ENCODE data around the gene EIF4G1. TPM values are rescaled to one million over a fixed set of nuclear protein-coding genes. Genes with fewer than 3 reads are reported as not detected.
A peak's percentile ranks its signal among the peaks of the same experiment; 100 is the strongest.

The EIF4G1 gene
- total and polyA plus RNA-seq, 2 experiments from 2014 or later = 204 to 254 TPM

DNA sequence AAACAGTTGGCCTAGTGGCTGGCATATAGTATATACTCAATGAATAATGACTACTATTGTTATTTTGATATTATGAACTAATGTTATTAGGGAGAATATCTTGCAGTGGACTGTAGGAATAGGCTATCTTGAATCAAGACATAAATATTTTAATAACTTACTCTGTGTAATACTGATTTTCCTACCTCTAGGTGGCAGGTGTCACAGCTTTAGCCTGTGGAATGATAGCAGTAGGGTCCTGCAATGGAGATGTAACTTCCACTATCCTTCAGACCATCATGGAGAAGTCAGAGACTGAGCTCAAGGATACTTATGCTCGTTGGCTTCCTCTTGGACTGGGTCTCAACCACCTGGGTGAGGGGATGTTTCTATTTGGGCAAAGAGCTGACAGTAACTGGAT lies 8.8 kb upstream of the EIF4G1 start:
- no peaks in the 10 kb centered on the region for H3K9me3 ChIP-seq (ENCODE audit: low read depth)
- no peaks in the 10 kb centered on the region for H3K9me2 ChIP-seq (replicated peaks; ENCODE audit: insufficient read depth)
- peaks cover 4% of the 10 kb centered on the region for H3K4me1 ChIP-seq (ENCODE audit: insufficient read depth)
- no peak overlapping the region for H3K27ac ChIP-seq
- H2AFZ ChIP-seq = no peak overlapping the region
- H4K20me1 ChIP-seq (ENCODE audit: insufficient read depth, poor library complexity, severe bottlenecking) = no peaks in the 10 kb centered on the region
- TF ChIP-seq, protein P1, sequence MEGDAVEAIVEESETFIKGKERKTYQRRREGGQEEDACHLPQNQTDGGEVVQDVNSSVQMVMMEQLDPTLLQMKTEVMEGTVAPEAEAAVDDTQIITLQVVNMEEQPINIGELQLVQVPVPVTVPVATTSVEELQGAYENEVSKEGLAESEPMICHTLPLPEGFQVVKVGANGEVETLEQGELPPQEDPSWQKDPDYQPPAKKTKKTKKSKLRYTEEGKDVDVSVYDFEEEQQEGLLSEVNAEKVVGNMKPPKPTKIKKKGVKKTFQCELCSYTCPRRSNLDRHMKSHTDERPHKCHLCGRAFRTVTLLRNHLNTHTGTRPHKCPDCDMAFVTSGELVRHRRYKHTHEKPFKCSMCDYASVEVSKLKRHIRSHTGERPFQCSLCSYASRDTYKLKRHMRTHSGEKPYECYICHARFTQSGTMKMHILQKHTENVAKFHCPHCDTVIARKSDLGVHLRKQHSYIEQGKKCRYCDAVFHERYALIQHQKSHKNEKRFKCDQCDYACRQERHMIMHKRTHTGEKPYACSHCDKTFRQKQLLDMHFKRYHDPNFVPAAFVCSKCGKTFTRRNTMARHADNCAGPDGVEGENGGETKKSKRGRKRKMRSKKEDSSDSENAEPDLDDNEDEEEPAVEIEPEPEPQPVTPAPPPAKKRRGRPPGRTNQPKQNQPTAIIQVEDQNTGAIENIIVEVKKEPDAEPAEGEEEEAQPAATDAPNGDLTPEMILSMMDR (IDR thresholded peaks at IDR 0.05; ENCODE audit: poor library complexity) = peak; percentile 35
- TF ChIP-seq EZH2 (IDR thresholded peaks at IDR 0.05; ENCODE audit: borderline replicate concordance) = no peak
- no peak overlapping the region for H3K4me2 ChIP-seq
- H3K27me3 ChIP-seq = no peaks in the 10 kb centered on the region
- WGBS (ENCODE audit: low lambda C conversion rate, missing lambda C conversion rate) = 95% methylated on average over 1 of the region's 1 CpG
- no peak overlapping the region for H3K4me3 ChIP-seq
- no peak for DNase-seq (ENCODE audit: low spot score)
- H3K79me2 ChIP-seq = peaks cover 20% of the 10 kb centered on the region
- no peaks in the 10 kb centered on the region for H3K36me3 ChIP-seq (replicated peaks; ENCODE audit: insufficient read depth, low read depth)

DNA sequence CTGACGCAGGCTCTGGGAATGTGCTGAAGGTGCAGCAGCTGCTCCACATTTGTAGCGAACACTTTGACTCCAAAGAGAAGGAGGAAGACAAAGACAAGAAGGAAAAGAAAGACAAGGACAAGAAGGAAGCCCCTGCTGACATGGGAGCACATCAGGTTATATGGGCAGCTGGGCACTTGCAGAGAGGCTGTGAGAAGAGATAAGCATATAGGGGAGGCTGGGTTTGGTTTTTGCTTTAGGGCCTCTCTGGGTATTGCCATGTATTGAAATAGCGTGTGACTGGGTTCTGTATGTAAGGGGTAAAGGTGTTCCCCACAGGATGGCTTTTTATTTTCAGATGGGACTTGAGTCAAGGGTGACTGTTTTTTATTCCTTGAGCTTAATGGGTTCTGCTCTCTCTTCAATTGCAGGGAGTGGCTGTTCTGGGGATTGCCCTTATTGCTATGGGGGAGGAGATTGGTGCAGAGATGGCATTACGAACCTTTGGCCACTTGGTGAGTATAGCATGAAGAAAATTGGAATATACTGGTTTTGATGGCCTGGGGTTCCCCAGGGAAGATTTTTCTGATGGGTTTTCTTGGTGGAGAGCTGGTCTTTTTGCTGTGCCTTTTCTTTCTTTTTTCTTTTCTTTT lies 7.9 kb upstream of the EIF4G1 start:
- Histone ChIP-seq H4K20me1 (ENCODE audit: insufficient read depth, poor library complexity, severe bottlenecking) (no peaks in the 10 kb centered on the region), H3K9me2 (replicated peaks; ENCODE audit: insufficient read depth) (no peaks in the 10 kb centered on the region), H3K9me3 (ENCODE audit: low read depth) (no peaks in the 10 kb centered on the region), H3K27me3 (no peaks in the 10 kb centered on the region), H2AFZ (no peak overlapping the region), H3K4me2 (no peak overlapping the region), H3K4me1 (ENCODE audit: insufficient read depth) (no peaks in the 10 kb centered on the region), H3K4me3 (no peak overlapping the region), H3K36me3 (replicated peaks; ENCODE audit: insufficient read depth, low read depth) (no peaks in the 10 kb centered on the region), H3K79me2 (peaks cover 11% of the 10 kb centered on the region), H3K27ac (no peak overlapping the region)
- 92% methylated on average over 4 of the region's 4 CpGs for WGBS (ENCODE audit: low lambda C conversion rate, missing lambda C conversion rate)
- DNase-seq (ENCODE audit: low spot score) = no peak
- no peak for TF ChIP-seq EZH2 (IDR thresholded peaks at IDR 0.05; ENCODE audit: borderline replicate concordance)
- TF ChIP-seq, protein P1 (IDR thresholded peaks at IDR 0.05; ENCODE audit: poor library complexity) = no peak
- no peak for TF ChIP-seq EZH2phosphoT487 (IDR thresholded peaks at IDR 0.05; ENCODE audit: low read depth, severe bottlenecking, unreplicated experiment)

GRCh38 chr3:184307915-184308314 lies 6.5 kb upstream of the EIF4G1 start:
- no peaks in the 10 kb centered on the region for H4K20me1 ChIP-seq (ENCODE audit: insufficient read depth, poor library complexity, severe bottlenecking)
- H2AFZ ChIP-seq = no peak overlapping the region
- H3K27me3 ChIP-seq = no peaks in the 10 kb centered on the region
- no peak for DNase-seq (ENCODE audit: low spot score)
- no peak overlapping the region for H3K27ac ChIP-seq
- no peaks in the 10 kb centered on the region for H3K4me1 ChIP-seq (ENCODE audit: insufficient read depth)
- no peak overlapping the region for H3K4me2 ChIP-seq
- H3K9me3 ChIP-seq (ENCODE audit: low read depth) = no peaks in the 10 kb centered on the region
- TF ChIP-seq, protein P1 (IDR thresholded peaks at IDR 0.05; ENCODE audit: poor library complexity) = no peak
- TF ChIP-seq EZH2 (IDR thresholded peaks at IDR 0.05; ENCODE audit: borderline replicate concordance) (no peak), EZH2phosphoT487 (IDR thresholded peaks at IDR 0.05; ENCODE audit: low read depth, severe bottlenecking, unreplicated experiment) (no peak)
- H3K4me3 ChIP-seq = no peak overlapping the region
- peaks cover 3% of the 10 kb centered on the region for H3K79me2 ChIP-seq
- WGBS (ENCODE audit: low lambda C conversion rate, missing lambda C conversion rate) = 94% methylated on average over 9 of the region's 9 CpGs
- no peaks in the 10 kb centered on the region for H3K36me3 ChIP-seq (replicated peaks; ENCODE audit: insufficient read depth, low read depth)
- H3K9me2 ChIP-seq (replicated peaks; ENCODE audit: insufficient read depth) = no peaks in the 10 kb centered on the region

Measured in hepatocyte (in vitro differentiated cells).